Lung microvascular endothelial cell (primary cell): ENCODE results near the gene TMC4. TPM values are rescaled to one million over a fixed set of nuclear protein-coding genes. Genes with fewer than 3 reads are reported as not detected.
"Not testable (repeated sequence)": the region's sequence is repeated elsewhere in the genome, so short reads cannot be mapped to it uniquely, and the experiment has no call there.

Experiments used
- DNase-seq, 2 donors: peaks; one replicate each; pipeline versions ENCODE4 v3.0.0 to v3.0.0-alpha.2; 2010; ENCODE audit warnings: low read depth in 2 of 2
- total RNA-seq: library from RNA; depleted of rRNA; stranded (reverse); fragments of >200 nt; gene quantifications from 2 replicates; pipeline ENCODE4 v1.2.1, GENCODE V29; 2014

TMC4 gene
- total RNA-seq, 1 donor from 2014 or later: not detected

DNA sequence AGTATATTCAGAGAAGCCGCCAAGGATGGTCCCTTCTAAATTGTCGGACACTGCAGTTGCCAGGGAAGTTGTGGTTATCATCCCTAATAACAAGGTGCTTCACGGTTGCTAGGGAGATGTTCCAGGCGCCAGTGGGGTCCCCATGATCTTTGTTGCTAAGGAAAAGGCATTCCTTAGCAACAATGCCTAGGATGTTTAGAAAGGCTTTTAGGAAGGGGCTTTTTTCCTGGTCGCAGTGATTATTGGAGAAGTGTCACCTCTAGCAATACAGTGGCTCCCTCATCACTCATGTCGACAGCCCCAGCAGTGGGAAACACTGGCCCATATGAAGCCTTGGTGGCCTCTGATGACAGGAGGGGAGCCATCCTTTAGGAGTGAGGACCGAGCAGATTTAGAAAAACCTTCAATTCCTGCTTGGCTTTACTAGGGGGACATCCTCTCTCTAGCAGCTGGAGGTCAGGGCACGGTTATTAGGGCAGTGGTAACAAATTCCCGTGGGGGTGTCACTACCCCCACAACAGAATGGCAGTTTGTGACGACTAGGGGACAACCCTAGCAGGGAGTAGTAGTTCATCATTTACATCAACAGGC, 6.4 kb upstream of the TMC4 start:
- no peak for DNase-seq

DNA sequence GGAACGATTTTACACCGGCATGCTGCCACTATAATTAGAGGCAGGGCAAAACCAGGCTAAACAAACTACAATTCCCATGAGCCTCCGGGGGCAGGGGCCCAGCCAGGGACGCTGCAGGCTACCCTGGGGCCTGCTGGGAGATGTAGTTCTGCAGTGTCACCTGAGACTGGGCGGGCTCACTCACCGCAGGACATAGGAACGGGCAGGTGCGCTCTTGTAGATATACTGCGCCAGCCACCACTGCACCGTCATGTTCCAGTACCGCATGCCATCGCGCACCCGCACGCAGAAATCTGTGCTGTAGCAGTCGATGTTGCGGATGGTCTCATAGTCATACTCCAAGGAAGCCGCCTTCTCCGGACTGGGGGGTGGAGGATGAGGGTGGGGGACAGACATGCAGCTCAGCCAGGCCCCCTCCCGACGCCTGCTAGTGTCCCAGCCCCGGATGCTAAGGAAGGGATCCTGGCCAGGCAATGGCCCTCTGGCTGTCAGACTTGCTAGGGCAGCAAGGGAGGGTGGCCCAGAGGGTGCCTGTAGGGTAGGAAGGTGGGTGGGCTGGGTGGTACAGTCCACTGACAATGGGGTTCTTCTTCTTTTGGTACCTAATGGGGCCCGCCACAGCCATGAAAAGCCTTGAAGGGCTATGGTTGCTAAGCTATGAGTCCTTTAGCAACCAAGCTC, 5.8 kb upstream of the TMC4 start:
- peak in 1 of 2 donors; percentile 36 for DNase-seq

DNA sequence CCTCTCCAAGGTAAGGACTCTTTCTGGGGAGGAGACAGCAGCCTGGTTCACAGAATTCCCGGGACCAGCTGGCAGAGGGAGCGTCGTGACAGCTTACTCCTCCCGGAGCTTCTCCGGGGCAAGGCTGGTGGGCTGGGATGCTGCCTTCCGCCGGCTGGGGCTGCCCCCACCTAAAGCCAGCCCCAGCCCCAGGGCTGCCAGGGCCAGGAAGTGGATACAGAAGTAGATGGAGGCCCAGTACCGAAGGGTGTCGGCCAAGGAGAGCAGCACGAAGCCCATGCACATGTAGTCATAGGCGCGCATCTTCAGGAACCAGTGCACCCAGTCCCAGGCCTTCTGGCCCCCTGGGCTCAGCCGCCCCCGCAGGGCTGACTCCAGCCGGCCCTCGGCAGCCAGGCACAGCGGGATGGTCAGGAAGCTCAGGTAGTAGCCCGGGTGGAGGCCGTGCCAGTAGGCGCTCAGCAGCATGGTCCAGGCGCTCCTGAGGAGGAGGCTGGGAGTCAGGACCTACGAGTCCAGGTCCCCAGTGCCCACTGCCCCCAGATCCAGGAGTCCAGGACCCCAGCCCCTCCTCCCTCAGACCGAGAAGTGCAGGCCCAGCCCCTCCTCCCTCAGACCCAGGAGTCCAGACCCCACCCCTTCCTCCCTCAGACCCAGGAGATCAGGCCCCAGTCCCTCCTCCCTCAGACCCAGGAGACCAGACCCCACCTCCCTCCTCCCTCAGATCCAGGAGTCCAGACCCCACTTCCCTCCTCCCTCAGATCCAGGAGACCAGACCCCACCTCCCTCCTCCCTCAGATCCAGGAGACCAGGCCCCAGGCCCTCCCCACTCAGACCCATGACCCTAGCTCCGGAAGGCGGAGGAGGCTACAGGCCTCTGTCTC, 1.2 kb upstream of the TMC4 start:
- DNase-seq: no peak

DNA sequence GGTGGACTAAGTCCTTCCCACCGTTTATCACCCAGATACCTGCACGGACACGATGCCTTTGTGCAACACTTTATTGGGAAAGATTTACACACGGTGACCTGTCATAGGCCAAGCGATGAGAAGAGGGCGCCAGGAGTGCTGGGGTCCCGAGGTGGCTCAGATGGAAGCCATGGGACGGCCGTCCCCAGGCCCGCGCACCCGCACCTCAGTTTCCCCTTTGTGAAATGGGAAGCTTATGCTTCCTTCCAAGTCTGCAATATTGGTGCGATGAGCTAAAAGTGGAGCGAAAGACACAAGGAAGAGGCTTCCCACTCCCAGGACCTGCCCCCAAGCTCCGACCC, 369 bp upstream of the TMC4 start:
- DNase-seq: no peak

- DNase-seq: not testable (repeated sequence)
Measured at GRCh38 chr19:54171736-54172431, 1.1 kb downstream of the TMC4 start.

DNA sequence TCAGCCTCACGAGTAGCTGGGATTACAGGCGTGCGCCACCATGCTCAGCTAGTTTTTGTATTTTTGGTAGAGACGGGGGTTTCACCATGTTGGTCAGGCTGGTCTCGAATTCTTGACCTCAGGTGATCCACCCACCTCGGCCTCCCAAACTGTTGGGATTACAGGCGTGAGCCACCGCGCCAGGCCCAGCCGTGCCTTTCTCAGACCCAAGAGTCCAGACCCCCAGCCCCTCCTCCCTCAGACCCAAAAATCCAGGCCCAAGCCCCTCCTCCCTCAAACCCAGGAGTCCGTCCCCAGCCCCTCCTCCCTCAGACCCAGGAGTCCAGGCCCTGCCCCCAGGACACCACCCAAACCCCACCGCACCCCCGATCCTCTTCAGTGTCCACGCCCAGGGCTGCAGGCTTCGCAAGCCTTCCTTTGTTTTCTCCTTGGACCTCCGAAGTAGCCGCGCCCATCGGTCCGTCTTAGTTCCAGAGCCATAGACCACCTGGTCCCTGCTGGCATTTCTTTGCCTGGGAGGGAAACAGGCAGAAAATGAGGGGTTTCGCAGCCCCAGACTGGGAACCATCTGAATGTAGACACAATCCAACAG, 3.7 kb downstream of the TMC4 start:
- no peak for DNase-seq

DNA sequence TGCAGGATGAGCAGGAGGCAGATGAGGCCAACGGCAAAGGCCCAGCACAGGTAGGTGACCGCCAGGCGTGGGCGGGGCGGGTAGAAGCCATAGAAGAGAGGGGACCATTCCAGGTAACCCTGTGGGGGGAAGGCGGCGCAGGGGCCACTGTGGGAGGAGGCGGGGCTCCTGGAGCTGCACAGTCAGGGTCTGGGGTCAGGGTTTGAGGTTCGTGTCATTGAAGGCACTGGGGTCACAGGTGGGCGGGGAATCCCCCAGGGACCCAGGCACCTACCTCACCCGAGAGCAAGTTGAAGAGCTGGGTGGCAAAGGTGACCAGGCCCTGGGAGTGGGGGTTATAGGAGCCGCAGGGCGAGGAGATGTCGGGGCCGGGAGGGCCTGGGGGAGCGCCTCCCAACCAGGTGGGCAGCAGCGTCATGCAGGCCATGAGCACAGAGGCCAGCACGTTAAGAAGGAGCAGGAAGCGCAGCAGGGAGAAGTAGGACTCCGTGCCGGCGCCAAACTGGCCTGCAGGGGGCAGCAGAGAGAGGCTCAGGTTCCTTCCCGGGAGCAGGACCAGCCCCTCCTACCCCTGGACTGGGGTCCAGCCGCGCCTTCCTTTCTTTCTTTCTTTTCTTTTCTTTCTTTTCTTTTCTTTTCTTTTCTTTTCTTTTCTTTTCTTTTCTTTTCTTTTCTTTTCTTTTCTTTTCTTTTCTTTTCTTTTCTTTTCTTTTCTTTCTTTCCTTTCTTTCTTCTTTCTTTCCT, 4.6 kb downstream of the TMC4 start:
- peak; percentile 80 to 82 for DNase-seq

DNA sequence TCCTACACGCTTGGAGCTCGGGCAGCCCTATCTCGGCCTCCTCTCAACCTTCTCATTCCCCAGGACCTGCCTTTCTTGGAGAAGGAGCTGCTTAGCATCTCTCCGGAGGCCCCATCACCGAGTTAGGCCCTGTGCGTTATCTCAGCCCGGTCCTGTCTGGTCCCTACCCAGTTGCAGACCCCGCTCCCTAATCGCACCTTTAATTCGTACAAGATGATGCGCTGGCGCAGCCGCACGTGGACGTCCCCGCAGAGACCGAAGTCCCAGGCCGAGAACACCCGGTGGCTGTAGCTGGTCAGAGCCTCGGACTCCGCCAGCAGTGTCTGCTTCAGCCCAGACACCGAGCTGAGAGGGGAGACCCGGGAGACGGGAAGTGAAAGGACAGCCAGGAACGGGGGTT, 7.7 kb downstream of the TMC4 start:
- DNase-seq: no peak

DNA sequence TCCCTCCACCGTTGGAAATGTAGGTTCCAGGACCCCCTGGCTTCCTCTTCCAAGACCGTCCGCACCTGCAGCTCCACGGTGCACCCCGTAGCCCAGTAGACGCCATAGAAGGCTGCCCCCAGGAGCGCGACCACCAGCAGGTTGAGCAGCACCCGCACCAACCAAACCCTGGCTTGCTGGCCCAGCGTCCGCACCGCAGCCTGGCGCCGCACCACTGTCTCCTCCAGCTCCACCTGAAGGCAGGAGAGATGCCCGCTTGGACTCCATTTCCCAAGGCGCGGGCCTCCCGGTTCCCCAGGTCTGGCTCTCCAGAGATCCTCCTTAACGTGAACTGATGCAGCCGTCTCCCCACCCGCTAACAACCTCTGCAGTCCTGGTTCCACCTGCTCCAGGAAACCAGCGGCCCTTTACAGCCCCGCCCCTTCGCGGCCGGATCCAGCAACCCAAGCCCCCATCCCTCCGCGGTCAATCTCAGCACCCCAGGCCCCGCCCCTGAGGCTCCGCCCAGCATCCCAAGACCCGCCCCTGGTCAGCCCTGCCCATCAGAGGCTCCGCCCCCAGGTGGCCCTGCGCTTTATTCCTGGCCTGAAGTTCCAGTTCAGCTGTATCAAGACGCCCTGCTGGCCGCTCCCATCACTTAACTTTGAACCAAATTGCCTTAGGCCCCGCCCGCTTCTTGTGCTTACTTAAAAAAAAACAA, 8.4 kb downstream of the TMC4 start:
- peak; percentile 47 to 54 for DNase-seq

- no peak for DNase-seq
Measured at GRCh38 chr19:54162884-54163283, 10.1 kb downstream of the TMC4 start.

DNA sequence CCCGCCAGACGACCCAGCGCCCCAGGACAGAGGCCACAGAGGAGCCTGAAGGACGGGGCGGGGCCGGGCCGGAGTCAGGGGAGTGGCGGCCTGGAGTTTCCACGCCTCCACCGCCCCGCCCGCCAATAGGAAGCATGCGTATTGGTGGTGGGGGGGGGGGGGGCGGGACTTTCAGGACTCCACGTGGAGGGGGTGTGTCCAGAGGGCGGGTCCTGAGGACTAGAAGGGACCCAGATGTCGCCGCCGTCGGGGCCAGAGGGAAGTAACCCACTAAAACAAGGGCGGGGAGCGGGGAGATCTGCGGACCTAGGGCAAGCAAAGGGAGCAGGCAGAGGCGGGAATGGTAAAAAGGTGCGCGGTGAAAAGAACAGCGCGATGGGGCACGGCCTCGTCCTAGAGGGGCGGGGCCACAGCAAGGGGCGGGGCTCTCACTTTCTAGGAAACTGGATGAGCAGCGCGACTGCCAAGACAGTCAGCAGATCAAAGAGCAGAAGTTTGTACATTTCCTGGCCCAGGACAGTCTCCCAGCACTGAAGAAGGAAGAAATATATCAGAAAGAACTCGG, 10.6 kb downstream of the TMC4 start:
- DNase-seq: peak; percentile 76 to 79

- no peak for DNase-seq
Measured at GRCh38 chr19:54160854-54161253, 12.1 kb downstream of the TMC4 start.

- DNase-seq: peak in 1 of 2 donors; percentile 57
Measured at GRCh38 chr19:54160182-54160811, 12.7 kb downstream of the TMC4 start.

GRCh38 chr19:54159352-54160181, 13.4 kb downstream of the TMC4 start, which contains the start of gene LENG1:
LENG1 (minus strand) TSS chr19:54159721; CDS start chr19:54159695, 26 bp downstream.
- DNase-seq: peak; percentile 100

- DNase-seq: peak; percentile 23 to 26
Measured at GRCh38 chr19:54158812-54159351, 14.1 kb downstream of the TMC4 start.

- DNase-seq: no peak
Measured at GRCh38 chr19:54156953-54157352, 16.0 kb downstream of the TMC4 start.

GRCh38 chr19:54156490-54156889, 16.5 kb downstream of the TMC4 start:
- no peak for DNase-seq

GRCh38 chr19:54155694-54156093, 17.3 kb downstream of the TMC4 start:
- peak in 1 of 2 donors; percentile 24 for DNase-seq
